ENCODE data around the gene CNTN2. TPM values are rescaled to one million over a fixed set of nuclear protein-coding genes. Genes with fewer than 3 reads are reported as not detected.

The CNTN2 gene
- total RNA-seq, 2 experiments from 2014 or later, result not detected

Other genes starting within 250 kb of the CNTN2 start
- gene NFASC, start 172.3 kb upstream of the CNTN2 start, total RNA-seq, result under 1 TPM; 0.06 to 0.37 TPM
- gene TMEM81, start 41.2 kb downstream of the CNTN2 start, total RNA-seq, result 1 to 10 TPM; 1.5 to 2.4 TPM
- 10 to 100 TPM; 22.7 to 26.9 TPM for gene RBBP5, start 78.8 kb downstream of the CNTN2 start, total RNA-seq
- 10 to 100 TPM; 14.0 to 14.4 TPM for gene DSTYK, start 168.5 kb downstream of the CNTN2 start, total RNA-seq
- gene TMCC2, start 184.7 kb downstream of the CNTN2 start, total RNA-seq, result 10 to 100 TPM; 13.3 to 14.0 TPM